Urothelium cell line (cell line): ENCODE results near the gene UNC13D.
A peak's percentile ranks its signal among the peaks of the same experiment; 100 is the strongest.
"Not testable (repeated sequence)": the region's sequence is repeated elsewhere in the genome, so short reads cannot be mapped to it uniquely, and the experiment has no call there.

Source experiments
- DNase-seq: peaks from one replicate; pipeline ENCODE4 v3.0.0; 2011; ENCODE audit warnings: low spot score, mixed read lengths
- FAIRE-seq: peaks from 2 replicates; lab custom pipeline; 2011; peaks lifted over from hg19 to GRCh38; lab: Jason Lieb, UNC

UNC13D gene

DNA sequence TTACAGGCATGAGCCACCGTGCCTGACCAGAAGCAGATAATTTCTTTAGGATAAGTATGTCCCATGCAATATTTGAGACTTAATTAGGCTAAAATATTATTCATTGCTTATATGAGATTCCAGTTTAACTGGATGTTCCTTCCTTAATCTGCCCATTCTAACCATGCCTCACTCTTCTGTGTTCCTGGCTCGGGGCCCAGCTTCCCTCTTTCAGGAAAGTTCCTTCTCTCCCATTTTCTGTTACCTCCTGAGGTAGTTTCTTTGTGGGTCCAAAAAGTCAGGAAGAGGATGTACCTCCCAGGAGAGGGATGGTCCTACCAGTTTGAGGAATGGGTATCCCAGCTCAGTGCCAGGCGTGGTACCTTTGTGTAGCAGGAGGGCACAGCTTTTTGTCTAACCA, 36.3 kb downstream of the UNC13D start:
- FAIRE-seq (no peak), DNase-seq (no peak)

DNA sequence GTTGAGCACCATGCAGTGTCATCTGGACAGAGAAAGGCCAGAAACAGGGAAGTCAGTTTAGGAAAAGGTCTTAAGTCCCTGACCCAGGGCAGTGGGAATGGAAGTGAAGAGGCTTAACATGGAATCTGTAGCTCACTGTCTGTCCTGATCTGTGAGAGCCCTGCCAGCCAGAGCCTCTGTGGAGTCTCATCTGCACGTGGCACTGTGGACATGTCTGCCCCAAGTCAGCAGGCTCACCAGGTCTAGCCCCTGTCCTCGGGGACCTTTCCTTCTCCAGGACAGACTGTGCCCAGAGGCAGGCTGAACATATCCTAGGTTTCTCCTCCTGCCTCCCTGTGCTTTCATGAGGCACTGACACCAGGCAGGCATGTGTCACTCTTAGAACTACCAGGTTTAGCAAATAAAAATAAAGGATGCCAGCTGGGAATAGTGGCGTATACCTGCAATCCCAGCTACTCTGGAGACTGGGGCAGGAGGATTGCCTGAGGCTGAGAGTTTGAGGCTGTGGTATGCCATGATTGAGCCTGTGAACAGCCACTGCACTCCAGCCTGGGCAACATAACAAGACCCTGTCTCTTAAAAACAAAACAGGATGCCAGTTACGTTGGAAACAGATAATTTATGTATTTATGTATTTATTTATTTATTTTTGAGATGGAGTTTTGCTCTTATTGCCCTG, 37.2 kb downstream of the UNC13D start:
- FAIRE-seq (no peak), DNase-seq (no peak)

DNA sequence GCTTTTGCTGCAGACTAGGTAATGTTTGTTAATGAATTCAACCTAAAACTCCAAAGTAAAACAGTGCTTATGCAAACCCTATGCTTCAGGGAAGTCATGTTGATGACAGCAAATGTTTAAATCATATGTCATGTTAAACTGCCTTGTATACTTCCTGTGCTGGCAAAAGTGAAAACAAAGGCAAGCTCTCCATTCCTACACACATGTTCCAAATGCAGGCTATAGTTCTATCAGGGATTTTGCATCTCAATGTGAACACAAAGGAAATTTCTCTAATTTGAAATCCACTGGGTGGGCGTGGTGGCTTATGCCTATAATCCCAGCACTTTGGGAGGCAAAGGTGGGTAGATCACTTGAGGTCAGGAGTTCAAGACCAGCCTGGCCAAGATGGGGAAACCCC, 40.3 kb downstream of the UNC13D start:
- no peak for FAIRE-seq
- no peak for DNase-seq

- FAIRE-seq: no peak
- DNase-seq: no peak
Measured at GRCh38 chr17:75799402-75799801, 44.8 kb downstream of the UNC13D start.

GRCh38 chr17:75795820-75796607, 48.2 kb downstream of the UNC13D start:
- no peak for FAIRE-seq

GRCh38 chr17:75793460-75793859, 50.7 kb downstream of the UNC13D start:
- FAIRE-seq: no peak
- no peak for DNase-seq

More at GRCh38 chr17:75795820-75796607, 48.2 kb downstream of the UNC13D start:
- DNase-seq: no peak

GRCh38 chr17:75791254-75791653, 53.0 kb downstream of the UNC13D start:
- DNase-seq: no peak
- no peak for FAIRE-seq

- FAIRE-seq: peak; percentile 44
- DNase-seq: peak; percentile 93
Measured at GRCh38 chr17:75785016-75785890, 59.0 kb downstream of the UNC13D start.

GRCh38 chr17:75784473-75785015, 59.7 kb downstream of the UNC13D start, which contains the start of gene UNK:
Gene UNK, plus strand, starts transcription at chr17:75784806. Its CDS starts 75 bp downstream, at chr17:75784881.
- FAIRE-seq: peak; percentile 98
- peak; percentile 99 for DNase-seq

GRCh38 chr17:75783803-75784472, 60.3 kb downstream of the UNC13D start:
- no peak for DNase-seq

DNA sequence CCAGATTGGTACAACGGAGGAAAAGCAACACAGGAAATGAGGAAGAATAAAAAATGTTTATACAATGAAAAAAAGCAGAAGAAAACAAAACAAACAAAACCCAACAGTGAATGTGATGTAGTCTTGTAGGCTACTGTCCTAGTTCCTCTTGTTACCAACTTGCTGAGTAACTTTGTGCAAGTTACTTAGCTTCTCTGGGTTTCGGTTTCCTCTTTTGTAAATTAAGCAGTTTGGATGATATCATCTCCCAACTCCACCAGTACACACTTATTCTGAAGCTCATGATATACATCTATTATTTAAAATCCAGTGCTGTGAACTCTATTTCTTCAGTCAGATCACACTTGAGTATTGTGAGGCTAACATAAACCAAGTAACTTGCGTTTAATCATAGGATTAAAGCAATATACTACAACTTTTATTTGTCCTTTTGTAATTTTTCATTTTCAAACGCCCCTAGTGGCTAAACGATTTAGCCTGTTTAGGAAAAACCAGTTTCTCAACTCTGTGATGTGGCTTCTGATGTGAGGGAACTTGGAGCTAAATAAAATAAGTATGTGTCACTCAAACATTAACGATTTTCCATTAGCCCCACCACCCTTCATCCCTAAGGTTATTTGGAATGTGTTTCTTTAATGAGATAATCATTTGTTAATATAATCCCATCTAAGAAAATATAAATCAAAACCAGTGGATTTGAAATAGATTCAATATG, 61.0 kb downstream of the UNC13D start:
- no peak for DNase-seq
- FAIRE-seq: no peak

More at GRCh38 chr17:75783803-75784472, 60.3 kb downstream of the UNC13D start:
- FAIRE-seq: no peak

DNA sequence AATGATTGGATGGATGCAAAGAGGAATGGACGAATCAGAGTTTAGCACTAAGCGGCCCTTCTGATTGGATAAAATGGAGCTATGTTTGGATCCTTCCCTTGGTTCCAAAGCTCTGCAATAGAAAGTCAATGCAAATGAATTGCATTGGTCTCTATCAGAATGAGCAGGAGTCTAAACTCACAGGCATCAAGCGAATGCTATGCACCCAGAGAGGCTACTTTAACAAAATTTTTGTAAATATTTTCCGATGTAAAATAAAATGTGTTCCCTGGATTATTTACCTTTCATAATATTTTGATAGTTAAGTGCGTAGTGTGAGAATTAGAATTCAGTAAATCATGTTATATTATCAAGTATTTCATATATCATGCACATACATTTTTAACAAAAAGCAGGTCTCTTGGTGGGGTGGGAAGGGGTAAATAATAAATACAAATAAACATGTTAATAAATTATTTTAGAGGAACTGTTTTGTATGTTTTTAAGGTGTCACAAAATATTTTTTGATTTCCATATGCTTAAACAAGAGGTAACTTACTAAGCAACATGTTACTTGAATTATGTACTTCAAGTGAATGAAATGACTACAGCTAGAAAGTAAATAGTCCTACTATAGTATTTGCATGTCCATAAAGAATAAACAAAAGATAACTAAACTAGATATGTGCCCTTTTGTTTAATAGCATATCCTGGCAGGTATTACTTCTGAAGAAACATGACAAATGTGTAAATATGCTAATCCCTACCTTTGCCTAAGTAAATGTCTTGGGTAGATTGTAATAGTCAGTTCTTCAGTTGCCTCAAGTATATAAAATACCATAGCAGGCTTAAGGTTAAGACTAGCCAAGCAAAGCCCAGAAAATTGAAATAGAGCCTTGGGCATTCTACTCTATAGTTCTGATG, 64.0 kb downstream of the UNC13D start:
- FAIRE-seq (no peak), DNase-seq (no peak)

GRCh38 chr17:75779250-75779986, 64.8 kb downstream of the UNC13D start:
- FAIRE-seq (peak; percentile 76), DNase-seq (peak; percentile 99)

DNA sequence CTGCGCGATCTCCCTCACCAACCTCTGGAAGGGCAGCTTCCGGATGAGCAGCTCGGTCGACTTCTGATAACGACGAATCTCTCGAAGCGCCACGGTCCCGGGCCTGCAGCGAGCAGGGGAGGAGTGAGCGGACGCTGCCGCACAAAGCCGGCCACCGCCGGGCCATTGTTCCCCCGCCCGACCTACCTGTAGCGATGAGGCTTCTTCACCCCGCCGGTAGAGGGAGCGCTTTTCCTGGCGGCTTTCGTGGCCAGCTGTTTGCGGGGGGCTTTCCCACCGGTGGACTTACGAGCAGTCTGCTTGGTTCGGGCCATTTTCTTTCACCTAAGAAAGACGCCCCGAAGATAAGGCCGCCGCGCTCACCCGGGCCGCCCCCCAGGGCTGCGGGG, 65.3 kb downstream of the UNC13D start:
- DNase-seq: no peak
- FAIRE-seq: no peak

DNA sequence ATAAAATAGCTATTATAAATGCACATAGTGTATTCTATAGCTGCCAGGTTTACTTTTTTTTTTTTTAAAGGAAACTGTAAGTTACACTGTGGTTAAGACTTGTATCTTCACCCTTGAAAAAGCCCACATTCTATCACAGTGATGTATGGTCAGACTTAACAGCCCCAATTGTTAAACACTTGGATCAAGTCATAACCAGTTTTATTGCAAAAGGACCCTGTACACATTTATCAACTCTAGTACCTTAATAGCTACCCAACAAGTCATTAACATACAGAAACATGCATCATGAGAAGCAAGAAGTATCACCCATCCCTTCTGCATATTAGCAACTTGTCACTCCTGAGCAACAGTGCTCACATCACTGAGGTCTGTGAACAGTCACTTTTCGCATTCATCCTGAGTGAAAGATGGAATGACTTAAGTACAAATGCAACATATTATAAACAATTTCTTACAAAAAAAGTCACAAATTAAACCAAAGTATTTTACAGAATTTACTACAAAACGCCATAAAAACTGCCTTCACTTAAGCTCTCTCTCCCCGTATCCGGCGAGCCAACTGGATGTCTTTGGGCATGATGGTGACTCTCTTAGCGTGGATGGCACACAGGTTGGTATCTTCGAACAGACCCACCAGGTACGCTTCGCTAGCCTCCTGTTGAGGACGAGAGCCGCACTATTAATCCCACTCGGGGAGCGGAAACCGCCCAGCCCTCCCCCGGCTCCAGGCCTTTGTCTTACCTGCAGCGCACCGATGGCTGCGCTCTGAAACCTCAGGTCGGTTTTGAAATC, 65.9 kb downstream of the UNC13D start:
- FAIRE-seq, DNase-seq: not testable (repeated sequence)

DNA sequence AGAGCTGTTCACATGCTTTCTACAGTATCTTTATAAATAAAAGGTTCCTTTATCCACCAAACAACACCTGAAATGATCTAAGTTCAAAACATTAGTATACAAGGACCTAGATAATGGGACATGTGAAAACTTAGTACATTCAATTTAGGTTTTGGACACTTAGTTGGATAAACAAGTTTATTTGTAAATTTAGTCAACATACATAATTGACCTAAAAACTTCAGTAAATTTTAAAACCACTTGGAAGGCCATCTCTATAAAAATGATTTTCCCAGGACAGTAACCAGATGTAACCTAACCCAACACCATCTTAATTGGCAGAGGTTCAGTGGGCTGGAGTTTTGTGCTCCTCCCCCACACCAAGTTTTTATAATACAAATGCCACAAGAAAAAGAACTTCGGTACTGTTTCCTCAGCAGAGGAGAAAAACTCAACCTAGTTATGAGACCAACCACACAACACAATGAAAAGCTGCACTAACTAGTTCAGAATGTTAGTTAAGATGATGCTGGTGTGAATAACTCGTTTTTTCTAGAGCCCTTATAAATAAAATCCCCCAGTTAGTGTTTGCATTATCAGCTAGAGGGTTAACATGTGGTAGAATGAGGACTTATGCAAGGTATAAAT, 66.8 kb downstream of the UNC13D start:
- no peak for DNase-seq
- FAIRE-seq: no peak
